ENCODE results near the gene ATP5PF.
"Not testable (repeated sequence)": the region's sequence is repeated elsewhere in the genome, so short reads cannot be mapped to it uniquely, and the experiment has no call there.

The ATP5PF gene

DNA sequence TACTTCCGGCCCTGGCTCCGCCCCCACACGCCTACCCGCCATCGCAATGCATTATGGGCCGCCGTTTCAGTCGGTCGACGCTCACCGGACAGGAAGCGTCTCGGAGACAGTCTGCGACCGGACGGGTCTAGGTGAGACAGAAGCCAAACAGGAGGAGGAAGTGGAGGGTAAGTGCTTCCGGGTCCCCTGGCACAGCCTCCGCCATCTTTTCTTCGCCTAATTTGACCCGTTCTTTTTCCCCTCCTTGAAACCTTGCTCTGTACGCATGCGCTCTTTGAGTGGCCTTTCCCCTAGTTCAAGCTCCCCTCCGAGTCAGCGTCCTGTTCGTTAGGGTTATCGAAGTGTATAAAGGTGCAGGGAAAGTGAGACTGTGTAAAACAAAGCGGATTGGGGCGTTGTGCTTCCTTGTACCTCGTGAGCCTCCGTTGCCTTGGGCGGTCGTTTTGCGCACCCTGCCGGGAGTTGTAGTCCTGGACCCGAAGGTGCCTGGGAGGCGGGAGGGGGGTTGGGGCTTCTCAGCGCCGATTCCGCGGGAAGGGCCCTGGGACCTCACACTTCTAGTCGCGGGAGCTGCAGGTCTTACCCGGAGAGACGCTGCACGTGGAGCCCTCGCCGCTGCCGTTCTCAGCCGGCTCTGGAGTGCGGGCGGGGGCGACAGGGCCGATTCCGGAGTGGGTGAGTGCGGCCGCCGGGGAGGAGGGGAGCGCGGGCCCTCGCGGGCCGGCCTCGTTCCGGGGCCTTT lies at the start of gene ATP5PF, which contains the start of gene GABPA:
ATP5PF (minus strand) TSS at position 1 of the 742 bp plus-strand sequence. CDS start 5,110 bp downstream, outside the sequence.
GABPA (plus strand) TSS at position 69 of the 742 bp plus-strand sequence. CDS start 6,627 bp downstream, outside the sequence.
- peak; percentile 96 for DNase-seq (ENCODE audit: low read depth)

GRCh38 chr21:25778126-25778875 lies 43.6 kb upstream of the ATP5PF start:
- not testable (repeated sequence) for DNase-seq (ENCODE audit: low read depth)

GRCh38 chr21:25776440-25776839 lies 41.7 kb upstream of the ATP5PF start:
- no peak for DNase-seq (ENCODE audit: low read depth)

- no peak for DNase-seq (ENCODE audit: low read depth)
These were observed 38.0 kb upstream of the ATP5PF start for GRCh38 chr21:25772686-25773085.

- DNase-seq (ENCODE audit: low read depth) = no peak
These were observed 33.2 kb upstream of the ATP5PF start for GRCh38 chr21:25767921-25768320.

- no peak for DNase-seq (ENCODE audit: low read depth)
These were observed 29.4 kb upstream of the ATP5PF start for GRCh38 chr21:25764065-25764464.

DNA sequence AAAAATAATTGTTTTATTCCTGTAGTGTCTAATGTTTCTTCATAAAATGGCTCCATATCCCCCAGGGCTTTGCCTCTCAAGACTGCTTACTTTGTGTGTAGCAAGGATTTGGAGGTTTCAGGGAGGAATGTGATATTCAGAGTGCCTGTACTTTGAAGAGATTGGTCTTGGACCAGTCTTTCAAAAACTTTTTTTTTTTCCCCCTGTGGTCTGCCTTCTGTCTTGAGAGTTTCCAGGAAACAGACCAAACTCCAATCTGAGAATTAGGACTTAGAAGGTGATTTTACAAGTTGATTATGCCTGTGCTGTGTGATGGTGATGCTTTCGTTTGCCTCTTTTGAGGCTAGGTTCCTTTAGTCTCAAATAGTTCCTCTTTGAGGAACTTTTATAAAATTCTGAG lies 26.0 kb upstream of the ATP5PF start:
- no peak for DNase-seq (ENCODE audit: low read depth)

DNA sequence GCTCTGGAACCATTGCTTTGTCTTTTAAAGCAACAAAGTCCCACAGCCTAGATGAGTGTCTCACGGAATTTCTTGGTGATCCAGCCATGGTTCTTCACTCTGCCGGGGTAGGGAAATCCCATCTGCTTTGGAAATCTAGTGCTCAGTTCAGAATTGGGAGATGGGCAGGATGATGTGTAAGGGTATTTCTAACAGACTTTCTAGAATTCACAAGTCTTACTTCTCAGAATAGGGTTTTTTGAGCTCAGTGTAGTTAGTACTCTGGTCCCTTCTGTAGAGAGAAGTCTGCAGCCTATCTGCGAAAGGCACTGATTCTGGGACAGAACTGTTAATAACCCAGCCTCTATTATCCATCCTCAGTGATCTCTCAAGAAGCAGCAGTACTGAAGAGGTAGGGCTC lies 25.4 kb upstream of the ATP5PF start:
- DNase-seq (ENCODE audit: low read depth) = no peak

GRCh38 chr21:25759573-25759972 lies 24.9 kb upstream of the ATP5PF start:
- no peak for DNase-seq (ENCODE audit: low read depth)

DNA sequence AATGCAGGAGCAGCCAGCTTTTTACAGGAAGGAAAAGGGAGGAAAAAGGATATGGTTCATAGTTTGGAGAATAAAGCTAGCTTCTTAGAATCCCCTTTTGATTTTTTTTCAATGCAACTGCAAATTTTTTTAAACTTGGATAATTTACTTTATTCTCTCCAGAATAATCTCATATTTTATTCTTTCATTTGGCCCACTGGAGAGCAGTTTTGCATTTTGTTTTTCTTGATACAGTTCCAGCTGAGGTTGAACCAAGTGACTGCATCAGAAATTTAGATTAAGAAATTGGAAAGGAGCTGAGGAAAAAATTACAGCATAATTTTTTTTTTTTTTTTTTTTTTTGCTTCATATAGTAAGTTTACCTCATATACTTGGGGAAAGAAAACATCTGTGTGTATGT lies 22.8 kb upstream of the ATP5PF start:
- no peak for DNase-seq (ENCODE audit: low read depth)

GRCh38 chr21:25756190-25756932 lies 21.7 kb upstream of the ATP5PF start:
- no peak for DNase-seq (ENCODE audit: low read depth)

DNA sequence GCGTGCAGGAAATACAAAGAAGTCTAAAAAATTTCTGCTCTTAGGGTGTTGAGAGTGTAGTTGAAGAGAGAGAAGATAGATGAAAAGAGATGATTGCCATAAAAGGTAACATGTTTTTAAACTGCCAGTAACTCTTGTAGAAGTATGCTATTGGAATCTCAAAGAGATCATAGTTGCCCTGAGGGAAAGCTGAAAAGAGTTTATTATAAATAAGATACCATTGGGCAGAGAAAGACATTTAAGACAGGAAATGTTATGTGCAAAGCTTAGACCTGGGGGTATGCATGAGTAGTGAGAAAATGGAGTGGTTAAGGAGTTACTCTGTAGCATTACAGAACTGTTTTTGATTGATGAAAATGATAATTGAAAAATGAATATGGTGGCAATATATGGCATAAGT lies 17.7 kb upstream of the ATP5PF start:
- no peak for DNase-seq (ENCODE audit: low read depth)

DNA sequence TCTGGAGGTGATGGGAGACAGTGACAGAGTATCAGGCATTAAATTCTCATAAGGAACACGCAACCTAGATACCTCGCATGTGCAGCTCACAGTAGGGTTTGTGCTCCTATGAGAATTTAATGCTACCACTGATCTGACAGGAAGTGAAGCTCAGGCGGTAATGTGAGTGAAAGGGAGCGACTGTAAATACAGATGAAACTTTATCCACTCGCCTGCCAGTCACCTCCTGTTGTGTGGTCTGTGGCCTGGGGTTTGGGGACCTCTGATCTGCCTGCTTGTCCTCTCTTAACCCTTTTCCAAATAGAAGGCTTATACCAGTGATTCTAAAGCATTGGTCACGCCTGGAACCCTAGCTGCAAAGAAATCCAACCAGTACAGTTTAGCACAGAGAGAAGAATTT lies 15.4 kb upstream of the ATP5PF start:
- DNase-seq (ENCODE audit: low read depth) = no peak

- DNase-seq (ENCODE audit: low read depth) = no peak
These were observed 10.2 kb upstream of the ATP5PF start for GRCh38 chr21:25744854-25745253.

DNA sequence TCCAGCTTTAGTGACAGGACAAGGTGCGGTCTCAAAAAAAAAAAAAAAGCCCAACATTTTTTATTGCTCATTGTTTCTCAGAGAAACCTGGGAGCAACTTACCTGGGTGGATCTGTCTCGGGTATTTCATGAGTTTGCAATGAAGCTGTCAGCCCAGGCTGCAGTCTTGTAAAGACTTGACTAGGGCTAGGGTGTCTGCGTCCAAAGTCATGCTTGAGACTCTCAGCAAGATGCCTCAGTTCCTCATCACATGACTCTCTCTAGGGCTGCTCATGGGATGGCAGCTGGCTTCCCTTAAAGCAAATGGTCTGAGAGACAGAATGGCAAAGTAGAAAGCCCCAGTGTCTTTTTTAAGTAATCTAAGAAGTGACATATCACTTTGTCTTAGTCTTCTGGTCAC lies 8.2 kb upstream of the ATP5PF start:
- no peak for DNase-seq (ENCODE audit: low read depth)

DNA sequence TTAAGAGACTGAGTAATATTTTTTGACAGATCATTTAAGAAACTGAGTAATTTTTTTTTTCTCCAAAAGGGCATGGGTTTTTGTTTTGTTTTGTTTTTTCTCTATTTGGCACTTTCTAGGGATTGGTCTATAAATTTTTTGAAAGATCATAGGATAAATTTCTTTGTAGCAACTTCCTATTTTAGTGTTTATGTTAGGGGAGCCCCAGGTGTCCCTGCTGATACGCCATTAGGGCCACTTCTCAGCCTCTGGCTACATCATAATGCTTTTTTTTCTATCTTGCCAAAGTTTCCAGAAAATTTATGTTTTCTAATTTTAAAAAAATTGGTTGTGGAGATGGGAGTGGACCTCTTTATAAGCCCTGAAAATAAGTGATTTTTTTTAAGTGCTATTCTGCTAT lies 2.7 kb upstream of the ATP5PF start:
- no peak for DNase-seq (ENCODE audit: low read depth)

DNA sequence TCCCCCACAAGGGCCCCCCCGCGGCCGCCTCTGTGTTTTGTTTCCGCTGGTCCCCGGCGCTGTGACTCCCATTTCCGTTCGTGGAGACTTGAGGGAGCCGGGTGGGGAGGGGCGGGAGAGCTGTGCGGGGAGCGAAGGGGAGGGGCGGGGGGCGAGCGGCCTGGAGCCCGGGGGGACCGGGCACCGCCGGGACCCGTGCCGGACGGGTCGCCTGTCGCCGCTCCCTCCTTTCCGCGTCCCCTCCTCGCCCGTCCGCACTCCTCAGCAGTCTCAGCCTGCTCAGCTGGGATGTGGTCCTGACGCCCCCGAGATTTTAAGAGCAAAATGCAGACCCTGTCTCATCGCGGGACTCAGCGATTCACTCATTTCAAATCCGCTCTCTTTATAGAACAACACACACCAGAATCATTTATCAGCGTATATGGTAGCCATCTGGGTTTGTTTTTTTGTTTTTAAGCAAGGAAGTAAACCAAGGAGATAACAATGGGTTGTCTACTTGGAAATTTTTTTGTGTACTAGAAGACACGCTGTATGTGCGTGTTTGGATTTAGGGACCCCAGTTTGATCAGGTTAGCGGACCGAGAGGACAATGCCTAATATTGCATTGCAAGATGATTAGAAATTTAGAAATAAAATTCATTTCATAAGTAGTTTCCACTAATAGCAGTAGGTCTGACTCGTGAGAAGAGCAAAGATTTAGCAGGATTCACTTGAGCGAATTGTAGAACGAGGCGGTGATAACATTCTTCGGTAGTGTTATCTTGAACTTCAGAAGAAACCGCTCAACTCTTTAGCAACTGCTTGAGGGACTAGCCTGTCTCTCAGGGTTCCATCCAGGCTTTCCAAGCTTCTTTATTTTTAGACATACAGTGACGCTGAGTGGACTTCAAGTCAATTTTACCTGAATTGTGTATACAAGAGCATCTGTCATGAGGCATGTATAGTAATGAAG lies 1.2 kb upstream of the ATP5PF start:
- peak; percentile 53 for DNase-seq (ENCODE audit: low read depth)

DNA sequence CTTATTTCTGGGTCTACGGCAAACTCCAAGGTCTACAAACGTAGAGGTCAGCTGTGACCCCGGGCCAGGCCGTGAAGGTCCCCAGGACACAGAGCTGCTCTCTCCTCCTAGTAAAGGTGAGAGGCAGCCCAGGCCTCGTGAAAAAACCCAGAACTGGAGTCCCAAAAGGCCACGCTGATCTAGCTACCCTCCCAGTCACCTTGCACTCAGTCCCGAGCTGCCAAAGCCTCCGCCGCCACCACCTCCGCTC lies 125 bp downstream of the ATP5PF start:
- no peak for DNase-seq (ENCODE audit: low read depth)

GRCh38 chr21:25733859-25734653 lies 648 bp downstream of the ATP5PF start:
- DNase-seq (ENCODE audit: low read depth) = no peak

DNA sequence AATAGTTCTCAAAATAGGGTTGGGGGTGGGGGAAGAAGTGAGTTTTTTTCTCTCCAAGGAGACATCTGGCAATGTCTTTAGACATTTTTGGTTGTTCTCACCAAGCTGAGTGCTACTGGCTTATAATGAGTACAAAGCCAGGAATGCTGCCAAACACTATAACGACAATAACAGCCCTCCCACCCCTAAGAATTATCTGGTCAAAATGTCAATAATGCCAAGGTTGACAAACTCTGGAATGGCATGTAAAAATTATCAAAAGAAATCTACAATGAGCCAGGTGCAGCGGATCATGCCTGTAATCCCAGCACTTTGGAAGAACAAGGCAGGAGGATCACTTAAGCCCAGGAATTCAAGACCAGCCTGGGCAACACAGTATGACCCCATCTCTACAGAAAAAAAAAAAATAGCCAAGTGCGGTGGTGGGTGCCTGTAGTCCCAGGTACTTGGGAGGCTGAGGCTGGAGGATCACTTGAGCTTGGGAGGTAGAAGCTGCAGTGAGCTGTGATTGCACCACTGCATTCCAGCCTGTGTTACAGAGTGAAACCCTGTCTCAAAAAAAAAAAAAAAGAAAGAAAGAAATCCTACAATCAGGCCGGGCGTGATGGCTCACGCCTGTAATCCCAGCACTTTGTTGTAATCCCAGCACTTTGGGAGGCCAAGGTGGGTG lies 2.5 kb downstream of the ATP5PF start:
- no peak for DNase-seq (ENCODE audit: low read depth)

Measured in stimulated activated CD8-positive, alpha-beta memory T cell treated with anti-CD3 and anti-CD28 coated beads, Interleukin-12 subunit alpha, Interleukin-12 subunit beta, amount 100 ng/mL, for 1 hour (primary cell).